HG03175 (cell line): ENCODE measurements around the gene ATP6V0D1.

Source experiments
- ATAC-seq: cut with Tn5 transposase; IDR thresholded peaks from one replicate; pipeline ENCODE4 v1.9.1; 2021; ENCODE audit warnings: mild to moderate bottlenecking, moderate library complexity; ENCODE audit not compliant: unreplicated experiment

ATP6V0D1 gene

GRCh38 chr16:67445913-67446907, 34.7 kb downstream of the ATP6V0D1 start:
- no peak for ATAC-seq

- no peak for ATAC-seq
Measured at GRCh38 chr16:67445441-67445912, 35.5 kb downstream of the ATP6V0D1 start.

- ATAC-seq = no peak
Measured at GRCh38 chr16:67445126-67445426, 35.9 kb downstream of the ATP6V0D1 start.

GRCh38 chr16:67444259-67445125, 36.5 kb downstream of the ATP6V0D1 start:
- ATAC-seq = no peak

- no peak for ATAC-seq
Measured at GRCh38 chr16:67443265-67443664, 37.7 kb downstream of the ATP6V0D1 start.

- no peak for ATAC-seq
Measured at GRCh38 chr16:67442581-67443255, 38.2 kb downstream of the ATP6V0D1 start.

GRCh38 chr16:67441907-67442306, 39.0 kb downstream of the ATP6V0D1 start:
- no peak for ATAC-seq

- no peak for ATAC-seq
Measured at GRCh38 chr16:67441271-67441753, 39.6 kb downstream of the ATP6V0D1 start.

GRCh38 chr16:67438824-67439393, 42.0 kb downstream of the ATP6V0D1 start:
- ATAC-seq = no peak

- no peak for ATAC-seq
Measured at GRCh38 chr16:67438098-67438791, 42.7 kb downstream of the ATP6V0D1 start.

- ATAC-seq = no peak
Measured at GRCh38 chr16:67437513-67437912, 43.4 kb downstream of the ATP6V0D1 start.

- no peak for ATAC-seq
Measured at GRCh38 chr16:67436640-67437193, 44.2 kb downstream of the ATP6V0D1 start.

GRCh38 chr16:67435758-67436164, 45.2 kb downstream of the ATP6V0D1 start:
- no peak for ATAC-seq

- ATAC-seq = no peak
Measured at GRCh38 chr16:67433131-67433719, 47.7 kb downstream of the ATP6V0D1 start.

- ATAC-seq = no peak
Measured at GRCh38 chr16:67432506-67432890, 48.5 kb downstream of the ATP6V0D1 start.

- no peak for ATAC-seq
Measured at GRCh38 chr16:67431775-67432505, 49.0 kb downstream of the ATP6V0D1 start.

GRCh38 chr16:67430977-67431774, 49.8 kb downstream of the ATP6V0D1 start, which contains the start of gene HSD11B2:
Gene HSD11B2 (plus strand): TSS chr16:67431121. CDS start chr16:67431249, 128 bp downstream.
- no peak for ATAC-seq
